ENCODE results near the gene B3GNT7. TPM values are rescaled to one million over a fixed set of nuclear protein-coding genes. Genes with fewer than 3 reads are reported as not detected.
"Not testable (repeated sequence)": the region's sequence is repeated elsewhere in the genome, so short reads cannot be mapped to it uniquely, and the experiment has no call there.

B3GNT7 gene
- total and polyA plus RNA-seq, 4 experiments from 2014 or later, result not detected

- intact Hi-C loops (cut with micrococcal nuclease), result no loop called here
- Histone ChIP-seq H3K4me3 (ENCODE audit: low read length in 2 of 2) (no peak overlapping the region), H3K9me3 (ENCODE audit: control insufficient read depth in 1 of 2, low read length in 2 of 2) (no peaks in the 10 kb centered on the region), H3K36me3 (ENCODE audit: insufficient read depth, low read length) (no peaks in the 10 kb centered on the region), H3K4me1 (ENCODE audit: insufficient read depth, low read length) (no peaks in the 10 kb centered on the region), H3K27me3 (ENCODE audit: insufficient read depth, low read length) (no peaks in the 10 kb centered on the region), H3K27ac (ENCODE audit: low read depth, low read length) (no peak overlapping the region)
- peaks cover 0 to 2% (median 0%) of the 10 kb centered on the region in 8 donors for H3K9me3 Mint-ChIP-seq
- POLR2A ChIA-PET (ENCODE audit: partially characterized antibody), result no interaction called here
- CTCF ChIA-PET (ENCODE audit: partially characterized antibody), result no interaction called here
- peak overlapping the region in 1 of 7 donors; percentile 53 for H3K27ac Mint-ChIP-seq
- DNase-seq, result no peak
- peaks cover 8 to 18% of the 10 kb centered on the region in 2 donors for H3K27me3 Mint-ChIP-seq
- no peak overlapping the region for H3K4me3 Mint-ChIP-seq
- H3K4me1 Mint-ChIP-seq, result peaks cover 0 to 8% (median 1%) of the 10 kb centered on the region in 4 donors
- H3K36me3 Mint-ChIP-seq, result no peaks in the 10 kb centered on the region
Observed at GRCh38 chr2:231399853-231400680, 4.6 kb downstream of the B3GNT7 start.

- H3K9me3 ChIP-seq (ENCODE audit: control insufficient read depth in 1 of 2, low read length in 2 of 2); CTCF ChIA-PET (ENCODE audit: partially characterized antibody); H3K27me3 ChIP-seq (ENCODE audit: insufficient read depth, low read length); POLR2A ChIA-PET (ENCODE audit: partially characterized antibody); H3K36me3 ChIP-seq (ENCODE audit: insufficient read depth, low read length); intact Hi-C loops (cut with micrococcal nuclease); H3K4me1 ChIP-seq (ENCODE audit: insufficient read depth, low read length); H3K36me3 Mint-ChIP-seq; H3K27ac ChIP-seq (ENCODE audit: low read depth, low read length); H3K4me3 ChIP-seq (ENCODE audit: low read length in 2 of 2); DNase-seq; H3K4me3 Mint-ChIP-seq; H3K27ac Mint-ChIP-seq; H3K9me3 Mint-ChIP-seq: not testable (repeated sequence)
- Mint-ChIP-seq H3K27me3 (peaks cover 7 to 19% of the 10 kb centered on the region in 2 donors), H3K4me1 (peaks cover under 1 to 13% (median 5%) of the 10 kb centered on the region in 4 donors)
Observed at GRCh38 chr2:231400681-231401080, 5.2 kb downstream of the B3GNT7 start.

- H3K27ac Mint-ChIP-seq; CTCF ChIA-PET (ENCODE audit: partially characterized antibody); H3K9me3 Mint-ChIP-seq; H3K9me3 ChIP-seq (ENCODE audit: control insufficient read depth in 1 of 2, low read length in 2 of 2); H3K36me3 ChIP-seq (ENCODE audit: insufficient read depth, low read length); H3K4me3 ChIP-seq (ENCODE audit: low read length in 2 of 2); H3K4me3 Mint-ChIP-seq; H3K27me3 ChIP-seq (ENCODE audit: insufficient read depth, low read length); H3K4me1 ChIP-seq (ENCODE audit: insufficient read depth, low read length); POLR2A ChIA-PET (ENCODE audit: partially characterized antibody); DNase-seq; H3K27ac ChIP-seq (ENCODE audit: low read depth, low read length); H3K36me3 Mint-ChIP-seq; intact Hi-C loops (cut with micrococcal nuclease): not testable (repeated sequence)
- Mint-ChIP-seq H3K27me3 (peaks cover 7 to 19% of the 10 kb centered on the region in 2 donors), H3K4me1 (peaks cover 4 to 18% (median 9%) of the 10 kb centered on the region in 4 donors)
Observed at GRCh38 chr2:231401101-231401500, 5.6 kb downstream of the B3GNT7 start.

- Mint-ChIP-seq H3K4me1 (peaks cover 7 to 20% (median 15%) of the 10 kb centered on the region in 4 donors), H3K27me3 (peaks cover 2 to 11% of the 10 kb centered on the region in 2 donors), H3K27ac (peak overlapping the region in 1 of 7 donors; percentile 75)
- H3K4me3 Mint-ChIP-seq; H3K9me3 ChIP-seq (ENCODE audit: control insufficient read depth in 1 of 2, low read length in 2 of 2); H3K27ac ChIP-seq (ENCODE audit: low read depth, low read length); DNase-seq; H3K36me3 Mint-ChIP-seq; H3K4me1 ChIP-seq (ENCODE audit: insufficient read depth, low read length); intact Hi-C loops (cut with micrococcal nuclease); H3K27me3 ChIP-seq (ENCODE audit: insufficient read depth, low read length); H3K9me3 Mint-ChIP-seq; H3K4me3 ChIP-seq (ENCODE audit: low read length in 2 of 2); CTCF ChIA-PET (ENCODE audit: partially characterized antibody); POLR2A ChIA-PET (ENCODE audit: partially characterized antibody); H3K36me3 ChIP-seq (ENCODE audit: insufficient read depth, low read length): not testable (repeated sequence)
Observed at GRCh38 chr2:231403421-231404182, 8.1 kb downstream of the B3GNT7 start.

- POLR2A ChIA-PET (ENCODE audit: partially characterized antibody); H3K27me3 ChIP-seq (ENCODE audit: insufficient read depth, low read length); DNase-seq; H3K4me1 ChIP-seq (ENCODE audit: insufficient read depth, low read length); H3K36me3 ChIP-seq (ENCODE audit: insufficient read depth, low read length); H3K27ac ChIP-seq (ENCODE audit: low read depth, low read length); H3K9me3 Mint-ChIP-seq; H3K4me3 Mint-ChIP-seq; H3K4me3 ChIP-seq (ENCODE audit: low read length in 2 of 2); intact Hi-C loops (cut with micrococcal nuclease); H3K9me3 ChIP-seq (ENCODE audit: control insufficient read depth in 1 of 2, low read length in 2 of 2); H3K36me3 Mint-ChIP-seq: not testable (repeated sequence)
- Mint-ChIP-seq H3K27me3 (peaks cover 2 to 12% of the 10 kb centered on the region in 2 donors), H3K4me1 (peaks cover 7 to 20% (median 15%) of the 10 kb centered on the region in 4 donors), H3K27ac (peak overlapping the region in 1 of 7 donors; percentile 27)
- CTCF ChIA-PET (ENCODE audit: partially characterized antibody), result interaction anchor here (1.3 kb wide), 1 partner anchor 49 kb away, joined by 3 read pairs; no protein-coding TSS in a partner anchor
Observed at GRCh38 chr2:231404183-231404578, 8.7 kb downstream of the B3GNT7 start.

- peak overlapping the region in 4 of 7 donors; percentile 17 to 78 (median 47) for H3K27ac Mint-ChIP-seq
- POLR2A ChIA-PET (ENCODE audit: partially characterized antibody); H3K36me3 Mint-ChIP-seq; H3K4me1 ChIP-seq (ENCODE audit: insufficient read depth, low read length); H3K9me3 ChIP-seq (ENCODE audit: control insufficient read depth in 1 of 2, low read length in 2 of 2); H3K4me3 ChIP-seq (ENCODE audit: low read length in 2 of 2); H3K27me3 ChIP-seq (ENCODE audit: insufficient read depth, low read length); H3K27ac ChIP-seq (ENCODE audit: low read depth, low read length); H3K36me3 ChIP-seq (ENCODE audit: insufficient read depth, low read length): not testable (repeated sequence)
- intact Hi-C loops (cut with micrococcal nuclease), result loop anchor here (1.0 kb wide), 1 partner anchor 301 kb away; no protein-coding TSS in a partner anchor
- peaks cover 8 to 18% of the 10 kb centered on the region in 2 donors for H3K27me3 Mint-ChIP-seq
- DNase-seq, result peak in 3 of 5 donors; percentile 15 to 58 (median 16)
- peaks cover 0 to 16% (median 6%) of the 10 kb centered on the region in 8 donors for H3K9me3 Mint-ChIP-seq
- H3K4me3 Mint-ChIP-seq, result peak overlapping the region in 4 of 8 donors; percentile 9 to 56 (median 38)
- CTCF ChIA-PET (ENCODE audit: partially characterized antibody), result interaction anchor here (0.7 to 2.9 kb wide), 6 partner anchors 31 to 303 kb away, joined by 3 to 12 read pairs (median 4); no protein-coding TSS in a partner anchor
- peaks cover 7 to 20% (median 15%) of the 10 kb centered on the region in 4 donors for H3K4me1 Mint-ChIP-seq
Observed at GRCh38 chr2:231405601-231406367, 10.3 kb downstream of the B3GNT7 start.
